ENCODE data around the gene MACF1. TPM values are rescaled to one million over a fixed set of nuclear protein-coding genes. Genes with fewer than 3 reads are reported as not detected.

MACF1 gene
- total RNA-seq, 4 donors from 2014 or later, result 230 to 378 (median 300) TPM

GRCh38 chr1:39181311-39181710 is 23.2 kb upstream of the MACF1 start:
- ATAC-seq (ENCODE audit: low FRiP score) (no peak), DNase-seq (ENCODE audit: low spot score) (no peak)
- no peak for TF ChIP-seq CTCF (IDR thresholded peaks at IDR 0.05)

- ATAC-seq (ENCODE audit: low FRiP score) (no peak), DNase-seq (ENCODE audit: low spot score) (no peak)
- TF ChIP-seq CTCF (IDR thresholded peaks at IDR 0.05), result no peak
These were observed 21.7 kb upstream of the MACF1 start for GRCh38 chr1:39182804-39183203.

DNA sequence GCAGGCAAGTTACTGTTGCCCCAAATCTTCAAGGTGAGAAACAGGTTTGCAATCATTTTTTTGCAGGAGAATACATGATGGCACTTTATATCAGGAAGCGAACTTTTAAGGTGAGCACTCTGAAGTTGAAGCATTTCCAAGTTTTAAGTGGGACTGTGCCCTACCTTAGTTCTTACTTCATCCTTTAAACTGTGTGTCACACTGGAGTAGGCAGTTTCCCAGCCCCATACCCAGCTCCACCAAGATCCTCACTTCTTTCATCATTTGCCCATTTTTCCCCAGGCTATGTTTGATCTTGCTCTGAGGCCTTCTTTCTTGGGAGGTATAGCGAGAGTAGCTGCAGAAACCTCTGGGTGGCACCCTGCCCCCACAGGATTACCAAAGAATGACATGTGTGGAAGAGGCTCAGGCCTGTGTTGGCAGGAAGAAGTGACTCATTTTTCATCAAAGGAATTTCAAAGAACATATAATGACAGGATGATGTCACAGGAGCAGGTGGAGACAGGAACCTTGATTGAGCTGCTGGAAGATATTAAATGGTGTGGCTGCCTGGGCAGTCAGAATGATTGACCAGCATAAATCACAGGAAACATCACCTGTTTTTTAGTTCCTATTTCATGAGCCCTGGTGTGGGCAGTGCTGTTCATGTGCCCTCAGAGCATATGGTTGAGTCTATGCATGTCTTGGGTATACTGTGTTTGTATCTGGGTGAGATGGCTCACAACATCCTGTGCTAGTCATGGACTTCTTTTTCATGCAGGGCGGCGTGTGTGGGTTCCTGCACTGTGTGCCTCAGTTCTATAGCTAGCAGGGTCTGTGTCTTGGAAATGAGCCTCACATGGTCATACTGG is 20.8 kb upstream of the MACF1 start:
- ATAC-seq (ENCODE audit: low FRiP score) (peak; percentile 61), DNase-seq (ENCODE audit: low spot score) (no peak)
- TF ChIP-seq CTCF (IDR thresholded peaks at IDR 0.05), result no peak

DNA sequence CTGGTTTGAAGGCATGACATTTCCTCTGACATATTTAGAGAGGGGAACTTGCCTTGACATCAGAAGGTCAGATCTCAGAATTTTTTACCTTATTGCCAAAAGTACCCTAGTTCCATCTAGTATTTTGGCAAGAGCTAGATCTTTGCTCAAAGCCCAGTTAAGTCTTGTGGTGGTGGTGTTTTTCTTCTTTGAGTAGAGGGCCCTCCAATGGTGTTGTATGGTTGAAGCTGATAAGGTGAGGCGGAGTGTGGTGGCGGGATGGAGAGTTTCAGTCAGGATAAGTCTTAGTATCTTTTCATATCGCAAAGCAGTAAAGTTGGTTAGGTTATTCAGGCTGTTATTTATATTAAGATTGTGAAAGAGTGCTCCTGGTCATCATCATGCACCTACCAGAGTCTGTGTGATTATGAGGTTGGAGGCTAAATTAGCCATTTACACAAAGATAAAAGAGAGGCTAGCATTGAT is 20.1 kb upstream of the MACF1 start:
- TF ChIP-seq CTCF (IDR thresholded peaks at IDR 0.05), result no peak
- DNase-seq (ENCODE audit: low spot score) (no peak), ATAC-seq (ENCODE audit: low FRiP score) (no peak)

GRCh38 chr1:39187275-39188046 is 17.0 kb upstream of the MACF1 start:
- ATAC-seq (ENCODE audit: low FRiP score), result no peak
- no peak for DNase-seq (ENCODE audit: low spot score)
- TF ChIP-seq CTCF (IDR thresholded peaks at IDR 0.05), result no peak

- ATAC-seq (ENCODE audit: low FRiP score) (no peak), DNase-seq (ENCODE audit: low spot score) (no peak)
- no peak for TF ChIP-seq CTCF (IDR thresholded peaks at IDR 0.05)
These were observed 14.9 kb upstream of the MACF1 start for GRCh38 chr1:39189592-39190041.
